WTC11 (cell line): ENCODE results near the gene AFF2. TPM values are rescaled to one million over a fixed set of nuclear protein-coding genes. Genes with fewer than 3 reads are reported as not detected.

Source experiments
- ATAC-seq: fragments of 200-7000 bp; cut with Tn5 transposase; 2 replicates; pipeline ENCODE4 v1.10.0; 2021; ENCODE audit warnings: mild to moderate bottlenecking, moderate library complexity
- CTCF ChIA-PET: fragments of 300-600 bp; sonication (Branson Sonifier 250); formaldehyde crosslinking; loops from one replicate; lab custom pipeline; 2021; ENCODE audit warnings: antibody characterized with exemption; lab: Charles Lee
- POLR2A ChIA-PET: fragments of 350-600 bp; sonication (Branson Sonifier 250); formaldehyde crosslinking; loops from one replicate; lab custom pipeline; 2021; ENCODE audit warnings: antibody characterized with exemption; lab: Charles Lee
- DNase-seq: peaks from one replicate; pipeline ENCODE4 v3.0.0; 2021; ENCODE audit warnings: low spot score
- H3K27ac Mint-ChIP-seq: 2 replicates; pipeline ENCODE4 v1.8.0; 2021; ENCODE audit warnings: mixed read lengths
- H3K27me3 Mint-ChIP-seq: 2 replicates; pipeline ENCODE4 v1.8.0; 2021; ENCODE audit warnings: low read depth, mild to moderate bottlenecking, moderate library complexity, mixed read lengths
- H3K36me3 Mint-ChIP-seq: 2 replicates; pipeline ENCODE4 v1.8.0; 2021; ENCODE audit warnings: mixed read lengths
- H3K4me1 Mint-ChIP-seq: 2 replicates; pipeline ENCODE4 v1.8.0; 2022; ENCODE audit warnings: mixed read lengths
- H3K4me3 Mint-ChIP-seq: 2 replicates; pipeline ENCODE4 v1.8.0; 2021; ENCODE audit warnings: mild to moderate bottlenecking, moderate library complexity, mixed read lengths
- H3K9me3 Mint-ChIP-seq: 2 replicates; pipeline ENCODE4 v1.8.0; 2021; ENCODE audit warnings: mixed read lengths
- CDX4 ChIP-seq: fragments of 250-450 bp; sonication (Bioruptor Pico); IDR thresholded peaks from 2 replicates; pipeline ENCODE4 v1.9.0; 2021; ENCODE audit warnings: moderate library complexity, mild to moderate bottlenecking, inconsistent platforms, borderline replicate concordance
- E2F4 ChIP-seq: sonication (generic); formaldehyde crosslinking; IDR thresholded peaks from 2 replicates; pipeline ENCODE4 v1.8.1; 2022; ENCODE audit warnings: low read depth, mild to moderate bottlenecking, moderate library complexity, missing genetic modification reagents, borderline replicate concordance
- ERG ChIP-seq: fragments of 250-450 bp; sonication (Bioruptor Pico); IDR thresholded peaks from 2 replicates; pipeline ENCODE4 v1.8.0; 2021; ENCODE audit warnings: mild to moderate bottlenecking
- FOXK1 ChIP-seq: sonication (generic); formaldehyde crosslinking; IDR thresholded peaks from 2 replicates; pipeline ENCODE4 v1.8.0; 2022; ENCODE audit warnings: mild to moderate bottlenecking, moderate library complexity, missing genetic modification reagents
- GTF2I ChIP-seq: fragments of 250-450 bp; sonication (Bioruptor Pico); conservative IDR thresholded peaks from 2 replicates; pipeline ENCODE4 v1.4.0; 2021; ENCODE audit warnings: mild to moderate bottlenecking
- JUN ChIP-seq: sonication (generic); formaldehyde crosslinking; IDR thresholded peaks from 2 replicates; pipeline ENCODE4 v1.8.0; 2023; ENCODE audit warnings: mild to moderate bottlenecking, missing genetic modification reagents
- NFATC4 ChIP-seq: fragments of 250-450 bp; sonication (Bioruptor Pico); IDR thresholded peaks from 2 replicates; pipeline ENCODE4 v1.9.0; 2021; ENCODE audit warnings: mild to moderate bottlenecking
- NFYB ChIP-seq: sonication (generic); formaldehyde crosslinking; conservative IDR thresholded peaks from 2 replicates; pipeline ENCODE4 v1.8.0; 2022; ENCODE audit warnings: low read depth, missing genetic modification reagents
- SP1 ChIP-seq: sonication (generic); formaldehyde crosslinking; conservative IDR thresholded peaks from 2 replicates; pipeline ENCODE4 v1.8.1; 2022; ENCODE audit warnings: missing genetic modification reagents
- ZNF121 ChIP-seq: sonication (generic); formaldehyde crosslinking; IDR thresholded peaks from 2 replicates; pipeline ENCODE4 v1.8.0; 2023; ENCODE audit warnings: missing genetic modification reagents
- ZNF263 ChIP-seq: sonication (generic); formaldehyde crosslinking; IDR thresholded peaks from 2 replicates; pipeline ENCODE4 v1.8.1; 2022; ENCODE audit warnings: low read depth, mild to moderate bottlenecking, moderate library complexity, missing genetic modification reagents
- ZNF532 ChIP-seq: fragments of 250-450 bp; sonication (Bioruptor Pico); IDR thresholded peaks from 2 replicates; pipeline ENCODE4 v1.9.0; 2021; ENCODE audit warnings: mild to moderate bottlenecking, borderline replicate concordance
- total RNA-seq: library from RNA; stranded (reverse); gene quantifications from 3 replicates; pipeline ENCODE4 v1.2.3, GENCODE V29; 2021
- TF ChIP-seq, protein P1 (sequence below): sonication (generic); formaldehyde crosslinking; IDR thresholded peaks from 2 replicates; pipeline ENCODE4 v1.8.1; 2022; ENCODE audit warnings: mild to moderate bottlenecking, missing genetic modification reagents, moderate library complexity, borderline replicate concordance
- TF ChIP-seq, protein P2 (sequence below): sonication (generic); formaldehyde crosslinking; IDR thresholded peaks from 2 replicates; pipeline ENCODE4 v1.8.0; 2023; ENCODE audit warnings: mild to moderate bottlenecking, missing genetic modification reagents

The AFF2 gene
- total RNA-seq, 1 experiment from 2014 or later, result 7.6 TPM

GRCh38 chrX:148785256-148785655 lies 284.8 kb downstream of the AFF2 start (continued):
- TF ChIP-seq ZNF263 (CRISPR knock-in tag) (no peak), NFATC4 (CRISPR knock-in tag) (no peak), FOXK1 (CRISPR knock-in tag) (no peak), ZNF121 (no peak), GTF2I (CRISPR knock-in tag) (no peak), E2F4 (CRISPR knock-in tag) (no peak), ZNF532 (CRISPR knock-in tag) (no peak), JUN (CRISPR knock-in tag) (no peak), NFYB (CRISPR knock-in tag) (no peak), CDX4 (CRISPR knock-in tag) (no peak), ERG (CRISPR knock-in tag) (no peak)
- TF ChIP-seq, protein P1, sequence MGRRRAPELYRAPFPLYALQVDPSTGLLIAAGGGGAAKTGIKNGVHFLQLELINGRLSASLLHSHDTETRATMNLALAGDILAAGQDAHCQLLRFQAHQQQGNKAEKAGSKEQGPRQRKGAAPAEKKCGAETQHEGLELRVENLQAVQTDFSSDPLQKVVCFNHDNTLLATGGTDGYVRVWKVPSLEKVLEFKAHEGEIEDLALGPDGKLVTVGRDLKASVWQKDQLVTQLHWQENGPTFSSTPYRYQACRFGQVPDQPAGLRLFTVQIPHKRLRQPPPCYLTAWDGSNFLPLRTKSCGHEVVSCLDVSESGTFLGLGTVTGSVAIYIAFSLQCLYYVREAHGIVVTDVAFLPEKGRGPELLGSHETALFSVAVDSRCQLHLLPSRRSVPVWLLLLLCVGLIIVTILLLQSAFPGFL (CRISPR knock-in tag), result no peak
- TF ChIP-seq, protein P2, sequence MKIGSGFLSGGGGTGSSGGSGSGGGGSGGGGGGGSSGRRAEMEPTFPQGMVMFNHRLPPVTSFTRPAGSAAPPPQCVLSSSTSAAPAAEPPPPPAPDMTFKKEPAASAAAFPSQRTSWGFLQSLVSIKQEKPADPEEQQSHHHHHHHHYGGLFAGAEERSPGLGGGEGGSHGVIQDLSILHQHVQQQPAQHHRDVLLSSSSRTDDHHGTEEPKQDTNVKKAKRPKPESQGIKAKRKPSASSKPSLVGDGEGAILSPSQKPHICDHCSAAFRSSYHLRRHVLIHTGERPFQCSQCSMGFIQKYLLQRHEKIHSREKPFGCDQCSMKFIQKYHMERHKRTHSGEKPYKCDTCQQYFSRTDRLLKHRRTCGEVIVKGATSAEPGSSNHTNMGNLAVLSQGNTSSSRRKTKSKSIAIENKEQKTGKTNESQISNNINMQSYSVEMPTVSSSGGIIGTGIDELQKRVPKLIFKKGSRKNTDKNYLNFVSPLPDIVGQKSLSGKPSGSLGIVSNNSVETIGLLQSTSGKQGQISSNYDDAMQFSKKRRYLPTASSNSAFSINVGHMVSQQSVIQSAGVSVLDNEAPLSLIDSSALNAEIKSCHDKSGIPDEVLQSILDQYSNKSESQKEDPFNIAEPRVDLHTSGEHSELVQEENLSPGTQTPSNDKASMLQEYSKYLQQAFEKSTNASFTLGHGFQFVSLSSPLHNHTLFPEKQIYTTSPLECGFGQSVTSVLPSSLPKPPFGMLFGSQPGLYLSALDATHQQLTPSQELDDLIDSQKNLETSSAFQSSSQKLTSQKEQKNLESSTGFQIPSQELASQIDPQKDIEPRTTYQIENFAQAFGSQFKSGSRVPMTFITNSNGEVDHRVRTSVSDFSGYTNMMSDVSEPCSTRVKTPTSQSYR (CRISPR knock-in tag), result no peak

DNA sequence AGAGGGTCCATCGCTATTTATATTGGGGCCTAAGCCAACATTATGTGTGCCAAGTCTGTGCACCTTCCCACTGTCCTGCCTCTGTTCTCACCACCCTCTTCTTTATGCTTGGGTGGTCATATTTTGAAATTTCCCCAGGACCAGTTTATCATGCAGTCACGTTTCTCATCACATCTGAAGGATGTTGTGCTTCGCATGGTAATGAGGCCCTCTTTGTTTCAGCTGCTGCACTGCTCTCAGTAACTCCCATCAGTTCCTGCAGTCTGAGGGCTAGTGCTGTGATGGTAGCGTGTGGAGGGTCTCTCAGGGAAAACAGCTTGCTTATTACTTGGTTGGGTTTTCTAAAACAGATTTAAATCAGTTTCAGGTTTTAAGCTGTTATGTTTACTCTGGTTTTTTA lies 288.0 kb downstream of the AFF2 start:
- H3K4me1 Mint-ChIP-seq, result peaks cover 15% of the 10 kb centered on the region

More for the DNA sequence above, 288.0 kb downstream of the AFF2 start:
- Mint-ChIP-seq H3K27ac (no peak overlapping the region), H3K27me3 (no peaks in the 10 kb centered on the region), H3K4me3 (no peak overlapping the region), H3K36me3 (no peaks in the 10 kb centered on the region), H3K9me3 (no peaks in the 10 kb centered on the region)
- ATAC-seq (peak; percentile 39; the same call in 1 of the 2 replicates), DNase-seq (no peak)
- no peak for TF ChIP-seq SP1 (CRISPR knock-in tag)
- ChIA-PET POLR2A (no interaction called here), CTCF (no interaction called here)
